ENCODE measurements around the gene NDUFV1.
A peak's percentile ranks its signal among the peaks of the same experiment; 100 is the strongest.
"Not testable (repeated sequence)": the region's sequence is repeated elsewhere in the genome, so short reads cannot be mapped to it uniquely, and the experiment has no call there.

Gene NDUFV1

GRCh38 chr11:67627812-67628624 lies 21.3 kb downstream of the NDUFV1 start:
- no peak for DNase-seq

DNA sequence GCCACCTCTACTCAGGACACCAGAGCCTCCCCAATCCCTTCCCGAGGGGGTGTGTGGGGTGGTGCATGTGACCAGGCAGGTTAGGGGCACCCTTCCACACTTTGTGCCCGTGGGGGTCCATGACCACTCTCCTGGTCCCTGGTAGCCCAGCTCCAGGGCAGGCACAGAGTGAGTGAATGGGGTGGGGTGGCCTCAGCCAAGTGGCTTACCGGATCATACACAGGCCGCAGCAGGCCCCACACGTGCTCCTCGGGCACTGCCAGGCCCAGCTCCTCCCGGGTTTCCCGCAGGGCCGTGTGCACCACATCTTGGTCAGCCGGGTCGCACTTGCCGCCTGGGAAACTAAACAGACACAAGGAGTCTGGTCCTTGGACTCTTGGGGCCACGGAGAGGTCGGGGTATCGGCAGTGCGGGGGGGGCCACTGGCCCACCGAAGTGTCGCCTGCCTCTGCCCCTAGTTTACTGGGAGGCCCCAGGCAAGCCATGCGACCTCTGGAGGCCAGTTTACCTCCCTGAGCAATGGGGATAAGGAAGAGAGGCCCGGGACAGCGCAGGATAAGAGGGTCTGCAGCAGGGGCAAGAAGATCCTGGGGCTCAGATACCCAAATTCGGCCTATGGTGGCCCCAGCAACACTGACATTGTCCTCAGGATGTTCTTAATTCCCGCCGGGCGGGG lies 22.1 kb downstream of the NDUFV1 start:
- no peak for DNase-seq

- peak; percentile 31 to 73 for DNase-seq
These were observed 22.9 kb downstream of the NDUFV1 start, which contains the start of gene NUDT8 for GRCh38 chr11:67629386-67630227. TSS of gene NUDT8 (minus strand) at chr11:67629937. CDS start at chr11:67629911, 26 bp downstream.

DNA sequence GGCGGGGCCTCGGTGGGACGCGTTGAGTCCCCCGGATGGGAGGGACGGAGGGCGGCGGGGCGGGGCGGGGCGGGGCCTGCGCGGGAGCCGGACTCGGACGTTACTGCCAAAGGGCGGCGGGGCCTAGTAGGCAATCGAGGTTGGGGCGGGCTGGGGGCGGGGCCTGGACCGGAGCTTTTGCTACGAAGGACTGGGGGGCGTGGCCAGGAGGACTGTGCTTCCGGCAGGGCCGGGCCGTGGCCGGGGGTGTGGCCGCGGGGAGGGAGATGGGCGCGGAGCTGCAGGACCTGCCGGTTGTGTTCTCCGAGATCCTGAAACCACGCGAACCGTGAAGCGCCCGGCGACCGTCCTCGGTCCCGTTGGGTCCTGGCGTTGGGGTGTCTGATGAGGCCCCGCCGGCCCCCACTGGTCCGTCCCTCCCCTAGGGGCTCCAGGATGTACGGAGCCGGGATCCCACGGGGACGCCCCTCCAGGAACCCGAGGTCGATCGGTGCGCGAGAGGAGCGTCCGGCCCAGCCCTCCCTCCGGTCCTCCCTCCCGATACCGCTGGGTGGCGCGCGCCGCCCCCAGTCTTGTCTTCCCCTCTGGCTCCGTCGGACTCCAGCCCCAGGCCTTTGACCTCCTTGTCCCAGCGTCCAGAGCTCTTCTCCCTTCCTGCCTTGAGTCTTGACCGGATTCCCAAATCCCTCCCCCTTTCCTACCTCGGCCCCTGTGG lies 23.6 kb downstream of the NDUFV1 start:
- DNase-seq, result peak; percentile 73 to 93

GRCh38 chr11:67630943-67631331 lies 24.2 kb downstream of the NDUFV1 start:
- DNase-seq, result no peak

GRCh38 chr11:67631411-67631810 lies 24.7 kb downstream of the NDUFV1 start:
- no peak for DNase-seq

GRCh38 chr11:67631853-67632174 lies 25.1 kb downstream of the NDUFV1 start:
- no peak for DNase-seq

GRCh38 chr11:67632175-67632981 lies 25.6 kb downstream of the NDUFV1 start:
- DNase-seq, result no peak

- DNase-seq, result no peak
These were observed 26.4 kb downstream of the NDUFV1 start for GRCh38 chr11:67632982-67633755.

- DNase-seq, result no peak
These were observed 27.1 kb downstream of the NDUFV1 start for GRCh38 chr11:67633758-67634365.

- no peak for DNase-seq
These were observed 27.9 kb downstream of the NDUFV1 start for GRCh38 chr11:67634366-67635230.

- no peak for DNase-seq
These were observed 28.4 kb downstream of the NDUFV1 start for GRCh38 chr11:67635231-67635521.

DNA sequence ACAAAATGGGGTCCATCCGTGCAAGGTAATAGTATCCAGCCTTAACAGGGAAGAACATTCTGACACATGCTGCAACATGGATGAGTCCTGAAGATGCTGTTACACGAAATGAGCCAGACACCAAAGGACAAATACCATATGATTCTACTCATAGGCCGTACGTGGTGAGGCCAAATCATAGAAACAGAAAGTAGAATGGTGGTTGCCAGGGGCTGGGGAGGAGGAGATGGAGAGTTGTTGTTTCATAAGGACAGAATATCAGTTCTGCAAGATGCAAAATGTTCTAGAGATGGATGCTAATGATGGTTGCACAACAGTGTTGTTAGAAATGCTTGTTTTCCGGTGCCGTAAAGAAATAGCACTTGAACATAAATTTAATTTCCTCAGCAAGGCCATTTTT lies 30.2 kb downstream of the NDUFV1 start:
- DNase-seq, result no peak

GRCh38 chr11:67637441-67637840 lies 30.7 kb downstream of the NDUFV1 start:
- DNase-seq, result not testable (repeated sequence)

DNA sequence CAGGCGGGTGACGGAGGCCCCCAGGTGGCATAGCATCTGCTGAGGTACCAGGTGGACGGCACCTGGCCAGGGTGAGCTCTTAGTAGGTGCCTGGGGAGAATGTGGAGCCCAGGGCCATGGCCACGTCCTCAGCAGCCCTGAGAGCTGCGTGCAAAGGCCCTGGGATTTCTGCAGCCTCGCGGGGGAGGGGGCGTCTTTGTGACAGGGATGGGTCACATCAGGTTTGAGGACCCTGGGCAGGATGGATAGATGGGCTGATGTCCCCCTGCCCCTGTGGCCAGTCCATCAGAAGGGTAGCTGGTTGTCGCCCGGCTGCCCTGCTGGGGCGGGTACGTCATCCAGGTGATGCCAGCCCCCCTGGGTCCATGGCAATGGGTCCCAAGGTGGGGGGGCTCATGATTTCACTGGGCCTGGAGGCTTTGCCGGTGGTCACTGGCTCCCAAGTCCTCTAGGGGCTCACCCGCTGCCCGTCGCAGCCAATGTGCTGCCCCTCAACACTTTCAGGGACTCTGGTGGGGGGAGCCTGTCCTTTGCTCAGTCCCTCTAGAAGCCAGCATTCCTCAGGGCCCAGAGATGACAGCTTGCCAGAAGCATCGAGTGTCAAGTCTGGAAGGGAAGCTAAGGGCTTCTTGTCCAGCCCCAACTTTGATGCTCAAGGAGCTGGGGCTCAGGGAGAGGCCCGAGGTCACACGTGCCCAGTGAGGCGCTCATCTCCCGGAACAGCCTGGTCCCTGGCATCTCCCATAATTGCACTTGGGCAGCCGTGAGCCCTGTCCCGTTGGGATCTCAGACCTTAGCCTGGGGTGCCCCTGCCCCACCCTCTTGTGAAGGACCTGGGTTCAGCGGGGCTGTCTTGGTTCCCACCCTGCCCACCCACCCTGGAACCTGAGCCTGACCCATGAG lies 32.0 kb downstream of the NDUFV1 start:
- DNase-seq, result no peak

DNA sequence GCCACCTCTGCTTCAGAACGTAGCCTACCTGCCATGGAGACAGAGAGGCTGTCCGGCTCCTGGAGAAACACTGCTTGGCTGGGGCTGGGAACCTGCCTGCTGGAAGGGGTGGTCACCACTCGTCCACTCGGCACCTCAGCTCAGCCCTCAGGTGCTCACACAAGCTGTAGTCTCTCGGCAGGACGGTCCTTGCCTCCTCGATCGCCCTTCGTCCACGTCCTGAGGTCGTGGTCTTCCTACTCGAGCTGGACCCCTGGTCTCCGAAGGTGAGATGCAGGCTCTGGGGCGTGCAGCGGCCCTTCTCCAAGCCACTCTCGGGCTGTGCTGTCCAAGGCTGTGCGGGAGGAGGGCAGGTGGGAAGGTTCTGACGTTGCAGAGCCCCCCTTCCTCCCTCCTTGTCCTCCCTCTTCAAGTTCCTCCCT lies 32.7 kb downstream of the NDUFV1 start, which contains the start of gene TBX10:
Gene TBX10, minus strand, starts transcription at position 326 of the 422 bp plus-strand sequence. Its CDS starts 291 bp downstream, at position 35.
- no peak for DNase-seq

GRCh38 chr11:67640021-67640757 lies 33.5 kb downstream of the NDUFV1 start:
- DNase-seq, result peak in 1 of 2 experiments; percentile 7
